GM12878 (cell line): ENCODE data around the gene HMGCL.

ENCODE experiments used
- ATF2 ChIP-seq: IDR thresholded peaks from 2 replicates; pipeline ENCODE4 v1.6.1; 2012; ENCODE audit warnings: low read length, inconsistent platforms
- BMI1 ChIP-seq: fragments of 450-650 bp; IDR thresholded peaks from 2 replicates; pipeline ENCODE4 v1.6.1; 2016; ENCODE audit warnings: mild to moderate bottlenecking, moderate library complexity, borderline replicate concordance
- CTCF ChIP-seq, 3 experiments: IDR thresholded peaks in 2 of 3; conservative IDR thresholded peaks in 1 of 3; 2 replicates each; pipeline ENCODE4 v1.5.1; 2011; ENCODE audit warnings: low read depth in 3 of 3, low read length in 3 of 3, mild to moderate bottlenecking in 3 of 3, control low read depth in 2 of 3, moderate library complexity in 2 of 3, inconsistent platforms in 1 of 3, mixed read lengths in 1 of 3; ENCODE audit not compliant: control insufficient read depth in 2 of 3, insufficient read depth in 1 of 3; ENCODE audit errors: extremely low read depth in 1 of 3
- PAX8 ChIP-seq: fragments of 450-650 bp; IDR thresholded peaks from 2 replicates; pipeline ENCODE4 v1.6.1; 2017; ENCODE audit warnings: mild to moderate bottlenecking, moderate library complexity
- YY1 ChIP-seq: IDR thresholded peaks from 2 replicates; pipeline ENCODE4 v1.6.1; 2011; ENCODE audit warnings: low read depth, mild to moderate bottlenecking, low read length

DNA sequence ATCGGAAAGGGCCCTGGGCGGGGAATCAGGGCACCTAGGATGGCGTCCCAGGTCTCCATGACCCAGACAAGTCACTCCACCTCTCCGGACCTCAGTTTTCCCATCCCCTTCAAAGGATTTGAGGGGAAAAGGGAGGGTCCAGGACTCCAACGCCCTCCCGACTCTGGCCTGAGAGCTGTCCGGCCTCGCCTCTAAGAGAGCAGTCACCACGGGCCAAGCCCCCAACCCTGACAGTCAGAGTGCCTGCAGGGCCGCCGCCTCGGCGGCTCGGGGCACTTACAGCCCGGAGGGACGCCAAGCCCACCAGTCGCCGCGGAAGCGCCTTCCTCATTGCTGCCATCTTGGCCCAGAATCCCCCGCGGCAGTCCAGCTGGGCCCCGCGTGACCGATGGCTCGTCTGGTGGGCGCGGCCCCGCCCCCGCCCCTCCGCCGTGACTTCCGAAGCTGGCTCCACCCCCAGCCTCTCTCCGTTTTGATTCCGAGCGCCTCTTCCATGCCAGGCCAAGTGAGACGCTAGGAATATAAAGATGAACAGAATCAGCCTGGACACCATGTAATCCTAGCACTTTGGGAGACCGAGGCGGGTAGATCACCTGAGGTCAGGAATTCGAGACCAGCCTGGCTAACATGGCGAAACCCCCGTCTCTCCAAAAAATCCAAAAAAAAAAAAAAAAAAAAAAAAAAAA, at the start of gene HMGCL:
- no peak for TF ChIP-seq ATF2
- TF ChIP-seq CTCF (IDR thresholded peaks at IDR 0.05 in 2 of 3, conservative IDR thresholded peaks at IDR 0.05 in 1 of 3; ENCODE audit: control insufficient read depth in 2 of 3, extremely low read depth in 1 of 3, insufficient read depth in 1 of 3, low read depth in 3 of 3, low read length in 3 of 3), result no peak
- no peak for TF ChIP-seq PAX8
- TF ChIP-seq YY1, result peak; percentile 99
- TF ChIP-seq BMI1, result no peak
